ENCODE results near the gene CCN2. TPM values are rescaled to one million over a fixed set of nuclear protein-coding genes. Genes with fewer than 3 reads are reported as not detected.

Gene CCN2
- total RNA-seq, 1 experiment from 2014 or later: 67.8 TPM

DNA sequence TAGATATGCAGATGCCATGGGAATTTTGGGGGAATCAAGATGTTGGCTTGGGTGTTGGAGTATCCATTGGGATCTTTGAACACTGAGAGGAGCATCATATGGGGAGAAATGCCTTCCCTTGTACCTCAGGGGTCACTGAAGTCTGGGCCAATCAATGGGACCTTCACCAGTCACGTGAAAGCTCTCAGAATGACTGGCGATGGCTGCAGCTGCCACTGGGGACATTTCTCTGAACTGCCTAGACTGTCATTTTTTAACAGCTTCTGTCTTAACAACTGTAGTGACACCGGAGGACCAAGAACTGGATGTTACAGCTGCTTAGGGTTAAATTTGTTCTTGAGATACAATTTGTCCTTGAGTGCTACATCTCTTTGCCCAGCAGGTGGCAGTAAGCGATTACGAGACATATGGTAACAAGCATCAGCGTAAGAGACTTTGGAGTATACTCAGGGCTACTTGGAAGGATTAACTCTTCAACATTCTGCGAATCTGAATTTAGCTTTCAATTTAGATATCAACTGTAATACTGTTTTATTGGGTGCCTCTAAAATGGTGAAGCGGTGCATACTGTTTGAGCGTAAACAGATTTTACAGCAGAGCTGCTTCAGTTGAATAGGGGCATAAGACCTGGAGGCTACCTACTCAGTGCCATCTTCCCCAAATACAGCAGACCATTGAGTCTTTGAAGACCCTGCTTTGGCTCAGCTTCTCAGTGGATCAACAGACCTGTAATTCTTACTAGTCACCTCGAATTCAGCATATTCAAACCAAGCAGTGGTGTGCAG, 36.0 kb downstream of the CCN2 start:
- Mint-ChIP-seq H3K4me3 (no peak overlapping the region), H3K36me3 (peaks cover 97% of the 10 kb centered on the region), H3K27ac (no peak overlapping the region), H3K9me3 (peaks cover 80% of the 10 kb centered on the region), H3K27me3 (ENCODE audit: low read depth) (peaks cover 5% of the 10 kb centered on the region; the same call in 1 of the 2 replicates), H3K4me1 (peaks cover 55% of the 10 kb centered on the region)
- ChIA-PET CTCF (interaction anchor here (0.6 to 1.2 kb wide), 4 partner anchors 13 to 110 kb away, joined by 3 read pairs; partner anchors contain the start of gene CCN2), POLR2A (no interaction called here)
- DNase-seq (ENCODE audit: low spot score) (no peak), ATAC-seq (peak; percentile 2)
- TF ChIP-seq, protein P1, sequence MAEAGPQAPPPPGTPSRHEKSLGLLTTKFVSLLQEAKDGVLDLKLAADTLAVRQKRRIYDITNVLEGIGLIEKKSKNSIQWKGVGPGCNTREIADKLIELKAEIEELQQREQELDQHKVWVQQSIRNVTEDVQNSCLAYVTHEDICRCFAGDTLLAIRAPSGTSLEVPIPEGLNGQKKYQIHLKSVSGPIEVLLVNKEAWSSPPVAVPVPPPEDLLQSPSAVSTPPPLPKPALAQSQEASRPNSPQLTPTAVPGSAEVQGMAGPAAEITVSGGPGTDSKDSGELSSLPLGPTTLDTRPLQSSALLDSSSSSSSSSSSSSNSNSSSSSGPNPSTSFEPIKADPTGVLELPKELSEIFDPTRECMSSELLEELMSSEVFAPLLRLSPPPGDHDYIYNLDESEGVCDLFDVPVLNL (CRISPR knock-in tag; IDR thresholded peaks at IDR 0.05; ENCODE audit: borderline replicate concordance, low read depth): no peak
- TF ChIP-seq, protein P2, sequence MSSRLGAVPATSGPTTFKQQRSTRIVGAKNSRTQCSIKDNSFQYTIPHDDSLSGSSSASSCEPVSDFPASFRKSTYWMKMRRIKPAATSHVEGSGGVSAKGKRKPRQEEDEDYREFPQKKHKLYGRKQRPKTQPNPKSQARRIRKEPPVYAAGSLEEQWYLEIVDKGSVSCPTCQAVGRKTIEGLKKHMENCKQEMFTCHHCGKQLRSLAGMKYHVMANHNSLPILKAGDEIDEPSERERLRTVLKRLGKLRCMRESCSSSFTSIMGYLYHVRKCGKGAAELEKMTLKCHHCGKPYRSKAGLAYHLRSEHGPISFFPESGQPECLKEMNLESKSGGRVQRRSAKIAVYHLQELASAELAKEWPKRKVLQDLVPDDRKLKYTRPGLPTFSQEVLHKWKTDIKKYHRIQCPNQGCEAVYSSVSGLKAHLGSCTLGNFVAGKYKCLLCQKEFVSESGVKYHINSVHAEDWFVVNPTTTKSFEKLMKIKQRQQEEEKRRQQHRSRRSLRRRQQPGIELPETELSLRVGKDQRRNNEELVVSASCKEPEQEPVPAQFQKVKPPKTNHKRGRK (CRISPR knock-in tag; IDR thresholded peaks at IDR 0.05; ENCODE audit: borderline replicate concordance): no peak
- TF ChIP-seq NR2C2 (CRISPR knock-in tag; IDR thresholded peaks at IDR 0.05) (no peak), ZBTB21 (CRISPR knock-in tag; IDR thresholded peaks at IDR 0.05; ENCODE audit: borderline replicate concordance) (no peak), ESRRA (CRISPR knock-in tag; IDR thresholded peaks at IDR 0.05; ENCODE audit: borderline replicate concordance) (no peak), OVOL2 (CRISPR knock-in tag; IDR thresholded peaks at IDR 0.05; ENCODE audit: borderline replicate concordance) (no peak), TEAD4 (CRISPR knock-in tag; IDR thresholded peaks at IDR 0.05) (no peak), NFYB (CRISPR knock-in tag; conservative IDR thresholded peaks at IDR 0.05; ENCODE audit: low read depth) (no peak), GTF2I (CRISPR knock-in tag; conservative IDR thresholded peaks at IDR 0.05) (no peak), ZNF671 (CRISPR knock-in tag; IDR thresholded peaks at IDR 0.05) (peak; percentile 48; the same call in 1 of the 2 replicates)
- TF ChIP-seq, protein P3, sequence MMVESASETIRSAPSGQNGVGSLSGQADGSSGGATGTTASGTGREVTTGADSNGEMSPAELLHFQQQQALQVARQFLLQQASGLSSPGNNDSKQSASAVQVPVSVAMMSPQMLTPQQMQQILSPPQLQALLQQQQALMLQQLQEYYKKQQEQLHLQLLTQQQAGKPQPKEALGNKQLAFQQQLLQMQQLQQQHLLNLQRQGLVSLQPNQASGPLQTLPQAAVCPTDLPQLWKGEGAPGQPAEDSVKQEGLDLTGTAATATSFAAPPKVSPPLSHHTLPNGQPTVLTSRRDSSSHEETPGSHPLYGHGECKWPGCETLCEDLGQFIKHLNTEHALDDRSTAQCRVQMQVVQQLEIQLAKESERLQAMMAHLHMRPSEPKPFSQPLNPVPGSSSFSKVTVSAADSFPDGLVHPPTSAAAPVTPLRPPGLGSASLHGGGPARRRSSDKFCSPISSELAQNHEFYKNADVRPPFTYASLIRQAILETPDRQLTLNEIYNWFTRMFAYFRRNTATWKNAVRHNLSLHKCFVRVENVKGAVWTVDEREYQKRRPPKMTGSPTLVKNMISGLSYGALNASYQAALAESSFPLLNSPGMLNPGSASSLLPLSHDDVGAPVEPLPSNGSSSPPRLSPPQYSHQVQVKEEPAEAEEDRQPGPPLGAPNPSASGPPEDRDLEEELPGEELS (CRISPR knock-in tag; IDR thresholded peaks at IDR 0.05): no peak
- TF ChIP-seq, protein P4, sequence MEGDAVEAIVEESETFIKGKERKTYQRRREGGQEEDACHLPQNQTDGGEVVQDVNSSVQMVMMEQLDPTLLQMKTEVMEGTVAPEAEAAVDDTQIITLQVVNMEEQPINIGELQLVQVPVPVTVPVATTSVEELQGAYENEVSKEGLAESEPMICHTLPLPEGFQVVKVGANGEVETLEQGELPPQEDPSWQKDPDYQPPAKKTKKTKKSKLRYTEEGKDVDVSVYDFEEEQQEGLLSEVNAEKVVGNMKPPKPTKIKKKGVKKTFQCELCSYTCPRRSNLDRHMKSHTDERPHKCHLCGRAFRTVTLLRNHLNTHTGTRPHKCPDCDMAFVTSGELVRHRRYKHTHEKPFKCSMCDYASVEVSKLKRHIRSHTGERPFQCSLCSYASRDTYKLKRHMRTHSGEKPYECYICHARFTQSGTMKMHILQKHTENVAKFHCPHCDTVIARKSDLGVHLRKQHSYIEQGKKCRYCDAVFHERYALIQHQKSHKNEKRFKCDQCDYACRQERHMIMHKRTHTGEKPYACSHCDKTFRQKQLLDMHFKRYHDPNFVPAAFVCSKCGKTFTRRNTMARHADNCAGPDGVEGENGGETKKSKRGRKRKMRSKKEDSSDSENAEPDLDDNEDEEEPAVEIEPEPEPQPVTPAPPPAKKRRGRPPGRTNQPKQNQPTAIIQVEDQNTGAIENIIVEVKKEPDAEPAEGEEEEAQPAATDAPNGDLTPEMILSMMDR (IDR thresholded peaks at IDR 0.05): peak; percentile 35; the same call in 1 of the 2 replicates
- TF ChIP-seq, protein P5, sequence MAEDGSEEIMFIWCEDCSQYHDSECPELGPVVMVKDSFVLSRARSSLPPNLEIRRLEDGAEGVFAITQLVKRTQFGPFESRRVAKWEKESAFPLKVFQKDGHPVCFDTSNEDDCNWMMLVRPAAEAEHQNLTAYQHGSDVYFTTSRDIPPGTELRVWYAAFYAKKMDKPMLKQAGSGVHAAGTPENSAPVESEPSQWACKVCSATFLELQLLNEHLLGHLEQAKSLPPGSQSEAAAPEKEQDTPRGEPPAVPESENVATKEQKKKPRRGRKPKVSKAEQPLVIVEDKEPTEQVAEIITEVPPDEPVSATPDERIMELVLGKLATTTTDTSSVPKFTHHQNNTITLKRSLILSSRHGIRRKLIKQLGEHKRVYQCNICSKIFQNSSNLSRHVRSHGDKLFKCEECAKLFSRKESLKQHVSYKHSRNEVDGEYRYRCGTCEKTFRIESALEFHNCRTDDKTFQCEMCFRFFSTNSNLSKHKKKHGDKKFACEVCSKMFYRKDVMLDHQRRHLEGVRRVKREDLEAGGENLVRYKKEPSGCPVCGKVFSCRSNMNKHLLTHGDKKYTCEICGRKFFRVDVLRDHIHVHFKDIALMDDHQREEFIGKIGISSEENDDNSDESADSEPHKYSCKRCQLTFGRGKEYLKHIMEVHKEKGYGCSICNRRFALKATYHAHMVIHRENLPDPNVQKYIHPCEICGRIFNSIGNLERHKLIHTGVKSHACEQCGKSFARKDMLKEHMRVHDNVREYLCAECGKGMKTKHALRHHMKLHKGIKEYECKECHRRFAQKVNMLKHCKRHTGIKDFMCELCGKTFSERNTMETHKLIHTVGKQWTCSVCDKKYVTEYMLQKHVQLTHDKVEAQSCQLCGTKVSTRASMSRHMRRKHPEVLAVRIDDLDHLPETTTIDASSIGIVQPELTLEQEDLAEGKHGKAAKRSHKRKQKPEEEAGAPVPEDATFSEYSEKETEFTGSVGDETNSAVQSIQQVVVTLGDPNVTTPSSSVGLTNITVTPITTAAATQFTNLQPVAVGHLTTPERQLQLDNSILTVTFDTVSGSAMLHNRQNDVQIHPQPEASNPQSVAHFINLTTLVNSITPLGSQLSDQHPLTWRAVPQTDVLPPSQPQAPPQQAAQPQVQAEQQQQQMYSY (CRISPR knock-in tag; IDR thresholded peaks at IDR 0.05): no peak
- TF ChIP-seq, protein P6, sequence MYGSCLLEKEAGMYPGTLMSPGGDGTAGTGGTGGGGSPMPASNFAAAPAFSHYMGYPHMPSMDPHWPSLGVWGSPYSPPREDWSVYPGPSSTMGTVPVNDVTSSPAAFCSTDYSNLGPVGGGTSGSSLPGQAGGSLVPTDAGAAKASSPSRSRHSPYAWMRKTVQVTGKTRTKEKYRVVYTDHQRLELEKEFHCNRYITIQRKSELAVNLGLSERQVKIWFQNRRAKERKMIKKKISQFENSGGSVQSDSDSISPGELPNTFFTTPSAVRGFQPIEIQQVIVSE (CRISPR knock-in tag; IDR thresholded peaks at IDR 0.05; ENCODE audit: borderline replicate concordance): no peak
- TF ChIP-seq, protein P7, sequence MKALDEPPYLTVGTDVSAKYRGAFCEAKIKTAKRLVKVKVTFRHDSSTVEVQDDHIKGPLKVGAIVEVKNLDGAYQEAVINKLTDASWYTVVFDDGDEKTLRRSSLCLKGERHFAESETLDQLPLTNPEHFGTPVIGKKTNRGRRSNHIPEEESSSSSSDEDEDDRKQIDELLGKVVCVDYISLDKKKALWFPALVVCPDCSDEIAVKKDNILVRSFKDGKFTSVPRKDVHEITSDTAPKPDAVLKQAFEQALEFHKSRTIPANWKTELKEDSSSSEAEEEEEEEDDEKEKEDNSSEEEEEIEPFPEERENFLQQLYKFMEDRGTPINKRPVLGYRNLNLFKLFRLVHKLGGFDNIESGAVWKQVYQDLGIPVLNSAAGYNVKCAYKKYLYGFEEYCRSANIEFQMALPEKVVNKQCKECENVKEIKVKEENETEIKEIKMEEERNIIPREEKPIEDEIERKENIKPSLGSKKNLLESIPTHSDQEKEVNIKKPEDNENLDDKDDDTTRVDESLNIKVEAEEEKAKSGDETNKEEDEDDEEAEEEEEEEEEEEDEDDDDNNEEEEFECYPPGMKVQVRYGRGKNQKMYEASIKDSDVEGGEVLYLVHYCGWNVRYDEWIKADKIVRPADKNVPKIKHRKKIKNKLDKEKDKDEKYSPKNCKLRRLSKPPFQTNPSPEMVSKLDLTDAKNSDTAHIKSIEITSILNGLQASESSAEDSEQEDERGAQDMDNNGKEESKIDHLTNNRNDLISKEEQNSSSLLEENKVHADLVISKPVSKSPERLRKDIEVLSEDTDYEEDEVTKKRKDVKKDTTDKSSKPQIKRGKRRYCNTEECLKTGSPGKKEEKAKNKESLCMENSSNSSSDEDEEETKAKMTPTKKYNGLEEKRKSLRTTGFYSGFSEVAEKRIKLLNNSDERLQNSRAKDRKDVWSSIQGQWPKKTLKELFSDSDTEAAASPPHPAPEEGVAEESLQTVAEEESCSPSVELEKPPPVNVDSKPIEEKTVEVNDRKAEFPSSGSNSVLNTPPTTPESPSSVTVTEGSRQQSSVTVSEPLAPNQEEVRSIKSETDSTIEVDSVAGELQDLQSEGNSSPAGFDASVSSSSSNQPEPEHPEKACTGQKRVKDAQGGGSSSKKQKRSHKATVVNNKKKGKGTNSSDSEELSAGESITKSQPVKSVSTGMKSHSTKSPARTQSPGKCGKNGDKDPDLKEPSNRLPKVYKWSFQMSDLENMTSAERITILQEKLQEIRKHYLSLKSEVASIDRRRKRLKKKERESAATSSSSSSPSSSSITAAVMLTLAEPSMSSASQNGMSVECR (CRISPR knock-in tag; IDR thresholded peaks at IDR 0.05; ENCODE audit: borderline replicate concordance): no peak
- TF ChIP-seq, protein P8, sequence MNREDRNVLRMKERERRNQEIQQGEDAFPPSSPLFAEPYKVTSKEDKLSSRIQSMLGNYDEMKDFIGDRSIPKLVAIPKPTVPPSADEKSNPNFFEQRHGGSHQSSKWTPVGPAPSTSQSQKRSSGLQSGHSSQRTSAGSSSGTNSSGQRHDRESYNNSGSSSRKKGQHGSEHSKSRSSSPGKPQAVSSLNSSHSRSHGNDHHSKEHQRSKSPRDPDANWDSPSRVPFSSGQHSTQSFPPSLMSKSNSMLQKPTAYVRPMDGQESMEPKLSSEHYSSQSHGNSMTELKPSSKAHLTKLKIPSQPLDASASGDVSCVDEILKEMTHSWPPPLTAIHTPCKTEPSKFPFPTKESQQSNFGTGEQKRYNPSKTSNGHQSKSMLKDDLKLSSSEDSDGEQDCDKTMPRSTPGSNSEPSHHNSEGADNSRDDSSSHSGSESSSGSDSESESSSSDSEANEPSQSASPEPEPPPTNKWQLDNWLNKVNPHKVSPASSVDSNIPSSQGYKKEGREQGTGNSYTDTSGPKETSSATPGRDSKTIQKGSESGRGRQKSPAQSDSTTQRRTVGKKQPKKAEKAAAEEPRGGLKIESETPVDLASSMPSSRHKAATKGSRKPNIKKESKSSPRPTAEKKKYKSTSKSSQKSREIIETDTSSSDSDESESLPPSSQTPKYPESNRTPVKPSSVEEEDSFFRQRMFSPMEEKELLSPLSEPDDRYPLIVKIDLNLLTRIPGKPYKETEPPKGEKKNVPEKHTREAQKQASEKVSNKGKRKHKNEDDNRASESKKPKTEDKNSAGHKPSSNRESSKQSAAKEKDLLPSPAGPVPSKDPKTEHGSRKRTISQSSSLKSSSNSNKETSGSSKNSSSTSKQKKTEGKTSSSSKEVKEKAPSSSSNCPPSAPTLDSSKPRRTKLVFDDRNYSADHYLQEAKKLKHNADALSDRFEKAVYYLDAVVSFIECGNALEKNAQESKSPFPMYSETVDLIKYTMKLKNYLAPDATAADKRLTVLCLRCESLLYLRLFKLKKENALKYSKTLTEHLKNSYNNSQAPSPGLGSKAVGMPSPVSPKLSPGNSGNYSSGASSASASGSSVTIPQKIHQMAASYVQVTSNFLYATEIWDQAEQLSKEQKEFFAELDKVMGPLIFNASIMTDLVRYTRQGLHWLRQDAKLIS (CRISPR knock-in tag; IDR thresholded peaks at IDR 0.05; ENCODE audit: borderline replicate concordance): no peak
